HCT116 (cell line): ENCODE measurements around the gene RNF145. TPM values are rescaled to one million over a fixed set of nuclear protein-coding genes. Genes with fewer than 3 reads are reported as not detected.
"Not testable (repeated sequence)": the region's sequence is repeated elsewhere in the genome, so short reads cannot be mapped to it uniquely, and the experiment has no call there.

ENCODE experiments used
- ATAC-seq: fragments of 200-7000 bp; cut with Tn5 transposase; 2 replicates; pipeline ENCODE4 v1.9.1; 2020; ENCODE audit warnings: mild to moderate bottlenecking, moderate library complexity
- BruUV-seq: library from RNA; stranded (reverse); fragments of 400-500 nt; replicated peaks from 2 replicates; lab custom pipeline; 2021; lab: Mats Ljungman, UMichigan
- CTCF ChIA-PET: fragments of 300-600 bp; sonication (Branson Sonifier 250); formaldehyde crosslinking; loops from one replicate; lab custom pipeline; 2021; ENCODE audit warnings: antibody characterized with exemption; lab: Charles Lee
- POLR2A ChIA-PET: fragments of 300-600, 350-600 bp; sonication (Branson Sonifier 250); formaldehyde crosslinking; loops from one replicate; lab custom pipeline; 2021; ENCODE audit warnings: antibody characterized with exemption; lab: Charles Lee
- RAD21 ChIA-PET, 2 experiments: fragments of 300-600 bp; sonication (Branson Sonifier 250); formaldehyde crosslinking; loops; one replicate each; lab custom pipeline; 2023; ENCODE audit warnings: low total read pairs in 2 of 2; ENCODE audit not compliant: uncharacterized antibody in 2 of 2, unreplicated experiment in 2 of 2, low non-redundant PET in 1 of 2; lab: Charles Lee
- DNase-seq: peaks from one replicate; pipeline ENCODE4 v3.0.0-alpha.2; 2010; ENCODE audit warnings: low read depth, low spot score
- H2AFZ ChIP-seq: fragments of 200-600 bp; shearing (Covaris generic), sonication (generic); 2 replicates; pipeline ENCODE4 v1.6.1; 2017; ENCODE audit warnings: low read depth, mixed run types, mixed read lengths, antibody characterized with exemption, low read length; ENCODE audit not compliant: poor library complexity, severe bottlenecking
- H3K27ac ChIP-seq: 2 replicates; pipeline ENCODE4 v1.5.1; 2012; ENCODE audit warnings: low read depth, low read length
- H3K27me3 ChIP-seq: fragments of 200-600 bp; sonication (generic); 2 replicates; pipeline ENCODE4 v1.6.1; 2016; ENCODE audit warnings: mixed run types, low read length, mixed read lengths; ENCODE audit not compliant: insufficient read depth
- H3K36me3 ChIP-seq, 2 experiments: fragments of 200-500 bp in 1 of 2; fragments of 200-600 bp in 1 of 2; sonication (Bioruptor generic) in 1 of 2; sonication (generic) in 1 of 2; 2 replicates each; pipeline versions ENCODE4 v1.5.1 to v1.6.1; 2014 to 2016; ENCODE audit warnings: low read length in 2 of 2, inconsistent platforms in 1 of 2, mixed read lengths in 1 of 2, mixed run types in 1 of 2; ENCODE audit not compliant: insufficient read depth in 2 of 2, control insufficient read depth in 1 of 2
- H3K4me1 ChIP-seq, 2 experiments: fragments of 200-600 bp in 1 of 2; sonication (generic) in 1 of 2; 2 replicates each; pipeline versions ENCODE4 v1.5.1 to v1.6.1; 2012 to 2017; ENCODE audit warnings: low read length in 2 of 2, inconsistent platforms in 1 of 2, mild to moderate bottlenecking in 1 of 2, mixed read lengths in 1 of 2, mixed run types in 1 of 2, moderate library complexity in 1 of 2; ENCODE audit not compliant: insufficient read depth in 2 of 2, control insufficient read depth in 1 of 2
- H3K4me2 ChIP-seq: fragments of 200-600 bp; sonication (generic); 2 replicates; pipeline ENCODE4 v1.6.1; 2017; ENCODE audit warnings: mixed run types, low read length, mixed read lengths
- H3K4me3 ChIP-seq, 2 experiments: fragments of 200-600 bp in 1 of 2; sonication (generic) in 1 of 2; replicated peaks in 1 of 2; 2 replicates each; pipeline ENCODE4 v1.5.1; 2011 to 2016; ENCODE audit warnings: low read length in 2 of 2, control low read depth in 1 of 2, low read depth in 1 of 2, mild to moderate bottlenecking in 1 of 2, mixed read lengths in 1 of 2, mixed run types in 1 of 2
- H3K79me2 ChIP-seq: fragments of 200-600 bp; sonication (generic); 2 replicates; pipeline ENCODE4 v1.6.1; 2017; ENCODE audit warnings: mild to moderate bottlenecking, mixed run types, low read length, moderate library complexity, mixed read lengths; ENCODE audit not compliant: insufficient read depth
- H3K9ac ChIP-seq: fragments of 200-600 bp; sonication (generic); 2 replicates; pipeline ENCODE4 v1.6.1; 2016; ENCODE audit warnings: low read length, mixed read lengths
- H3K9me2 ChIP-seq: fragments of 200-600 bp; sonication (generic), shearing (Covaris generic); 2 replicates; pipeline ENCODE4 v1.6.1; 2017; ENCODE audit warnings: mixed run types, mild to moderate bottlenecking, moderate library complexity; ENCODE audit not compliant: insufficient read depth
- H3K9me3 ChIP-seq, 2 experiments: fragments of 200-500 bp in 1 of 2; fragments of 200-600 bp in 1 of 2; sonication (Bioruptor generic) in 1 of 2; sonication (generic) in 1 of 2; 2 replicates each; pipeline ENCODE4 v1.6.1; 2014 to 2017; ENCODE audit warnings: low read length in 2 of 2, mixed read lengths in 2 of 2, inconsistent platforms in 1 of 2, low read depth in 1 of 2, mild to moderate bottlenecking in 1 of 2, mixed run types in 1 of 2, moderate library complexity in 1 of 2; ENCODE audit not compliant: control insufficient read depth in 1 of 2, insufficient read depth in 1 of 2
- H4K20me1 ChIP-seq: fragments of 200-600 bp; sonication (generic), shearing (Covaris generic); 2 replicates; pipeline ENCODE4 v1.6.1; 2017; ENCODE audit warnings: mixed run types, mild to moderate bottlenecking, moderate library complexity; ENCODE audit not compliant: insufficient read depth
- CBX3 ChIP-seq: IDR thresholded peaks from 2 replicates; pipeline ENCODE4 v1.6.1; 2012; ENCODE audit warnings: low read depth
- ELF1 ChIP-seq: IDR thresholded peaks from 2 replicates; pipeline ENCODE4 v1.6.1; 2012; ENCODE audit warnings: low read depth, borderline replicate concordance
- JUND ChIP-seq: IDR thresholded peaks from 2 replicates; pipeline ENCODE4 v1.6.1; 2012
- MAX ChIP-seq: IDR thresholded peaks from 2 replicates; pipeline ENCODE4 v1.6.1; 2012
- RAD21 ChIP-seq: IDR thresholded peaks from 2 replicates; pipeline ENCODE4 v1.6.1; 2012; ENCODE audit warnings: low read depth, mild to moderate bottlenecking
- ZBTB33 ChIP-seq: IDR thresholded peaks from 2 replicates; pipeline ENCODE4 v1.6.1; 2011; ENCODE audit warnings: mild to moderate bottlenecking, low read length, moderate library complexity; ENCODE audit not compliant: insufficient replicate concordance; ENCODE audit errors: extremely low read depth
- intact Hi-C: fragments of 100-400 bp; cut with micrococcal nuclease; formaldehyde crosslinking; loops from 2 replicates; pipeline ENCODE4 v1.10.0; 2022
- total RNA-seq: library from RNA; stranded (reverse); gene quantifications from one replicate; pipeline ENCODE4 v1.2.1, GENCODE V29; 2021; ENCODE audit not compliant: unreplicated experiment

Gene RNF145
- total RNA-seq, 1 experiment from 2014 or later: 60.6 TPM

- H3K27ac ChIP-seq, H3K4me3 ChIP-seq, H3K4me2 ChIP-seq, RAD21 ChIA-PET, POLR2A ChIA-PET, H3K27me3 ChIP-seq, DNase-seq, H3K9me3 ChIP-seq, ATAC-seq, H3K9me2 ChIP-seq, H2AFZ ChIP-seq, H3K79me2 ChIP-seq, H3K4me1 ChIP-seq, H4K20me1 ChIP-seq, H3K9ac ChIP-seq, BruUV-seq: not testable (repeated sequence)
- intact Hi-C loops: loop anchor here (5.0 to 10.0 kb wide), 2 partner anchors 284 to 346 kb away; no protein-coding TSS in a partner anchor
- peaks cover 8 to 13% of the 10 kb centered on the region in 2 experiments; a peak in 3 of 4 replicates for H3K36me3 ChIP-seq
- CTCF ChIA-PET: interaction anchor here (1.5 kb wide), 1 partner anchor 158 kb away, joined by 6 read pairs; no protein-coding TSS in a partner anchor
These were observed 50.7 kb downstream of the RNF145 start for GRCh38 chr5:159158553-159159091.

- BruUV-seq: TSS peak; percentile 29
- ChIA-PET POLR2A (interaction anchor here (1.0 kb wide), 1 partner anchor 159 kb away, joined by 3 read pairs; no protein-coding TSS in a partner anchor), RAD21 (interaction anchor here (1.2 to 1.4 kb wide), 2 partner anchors 159 kb away, joined by 14 to 15 read pairs; no protein-coding TSS in a partner anchor), CTCF (interaction anchor here (0.8 to 3.6 kb wide), 15 partner anchors 10 to 830 kb away, joined by 3 to 108 read pairs (median 6); no protein-coding TSS in a partner anchor)
- H3K27me3 ChIP-seq: no peaks in the 10 kb centered on the region
- H3K4me2 ChIP-seq: no peak overlapping the region
- peaks cover 8 to 13% of the 10 kb centered on the region in 2 experiments; a peak in 3 of 4 replicates for H3K36me3 ChIP-seq
- H3K79me2 ChIP-seq: no peaks in the 10 kb centered on the region
- H3K9me2 ChIP-seq: no peaks in the 10 kb centered on the region
- peaks cover 5% of the 10 kb centered on the region; the same call in 1 of the 2 replicates for H4K20me1 ChIP-seq
- no peaks in the 10 kb centered on the region for H3K9me3 ChIP-seq
- ATAC-seq (no peak), DNase-seq (no peak)
- no peaks in the 10 kb centered on the region for H3K4me1 ChIP-seq
- H3K4me3 ChIP-seq: no peak overlapping the region
- TF ChIP-seq ZBTB33 (no peak), RAD21 (no peak), ELF1 (no peak), JUND (no peak), MAX (no peak), CBX3 (no peak)
- no peak overlapping the region for H2AFZ ChIP-seq
- intact Hi-C loops: loop anchor here (1.0 to 10.0 kb wide), 3 partner anchors 285 to 830 kb away; no protein-coding TSS in a partner anchor
- no peak overlapping the region for H3K27ac ChIP-seq
- no peak overlapping the region for H3K9ac ChIP-seq
These were observed 51.8 kb downstream of the RNF145 start for GRCh38 chr5:159157552-159157951.
